GM13977 (cell line): ENCODE results near the gene ACAP1.

Experiments
- DNase-seq: peaks from one replicate; pipeline ENCODE4 v3.0.0; 2012; ENCODE audit warnings: low spot score
- CTCF ChIP-seq: IDR thresholded peaks from 2 replicates; pipeline ENCODE4 v1.5.1; 2012; ENCODE audit warnings: mild to moderate bottlenecking, control low read depth; ENCODE audit not compliant: insufficient read depth; ENCODE audit errors: extremely low read depth, missing control alignments
- in situ Hi-C: fragments of 300-500 bp; cut with MboI; formaldehyde crosslinking; loops from one replicate; pipeline ENCODE4 v1.12.0; 2022; ENCODE audit warnings: low sequenced_read_pairs, low pct_unique_long_range_greater_than_20kb, mixed read lengths, inconsistent platforms; ENCODE audit not compliant: unreplicated experiment

The ACAP1 gene

GRCh38 chr17:7292729-7293128, 43.6 kb upstream of the ACAP1 start:
- no peak for TF ChIP-seq CTCF
- DNase-seq, result peak; percentile 31
- in situ Hi-C loops, result loop anchor here (10.0 kb wide), 1 partner anchor 238 kb away; no protein-coding TSS in a partner anchor

- DNase-seq, result no peak
- no peak for TF ChIP-seq CTCF
- in situ Hi-C loops, result loop anchor here (10.0 kb wide), 1 partner anchor 238 kb away; no protein-coding TSS in a partner anchor
Measured at GRCh38 chr17:7293159-7293558, 43.2 kb upstream of the ACAP1 start.

GRCh38 chr17:7293816-7294613, 42.3 kb upstream of the ACAP1 start:
- in situ Hi-C loops, result loop anchor here (10.0 kb wide), 1 partner anchor 239 kb away; no protein-coding TSS in a partner anchor
- DNase-seq, result peak; percentile 44
- no peak for TF ChIP-seq CTCF

- in situ Hi-C loops, result loop anchor here (10.0 kb wide), 1 partner anchor 240 kb away; no protein-coding TSS in a partner anchor
- peak; percentile 95 for DNase-seq
- TF ChIP-seq CTCF, result no peak
Measured at GRCh38 chr17:7294614-7295153, 41.6 kb upstream of the ACAP1 start, which contains the start of gene YBX2. TSS of gene YBX2 (minus strand) at chr17:7294639. CDS start at chr17:7294500, 139 bp downstream.

GRCh38 chr17:7295230-7296180, 40.8 kb upstream of the ACAP1 start:
- DNase-seq, result peak; percentile 32
- in situ Hi-C loops, result loop anchor here (10.0 kb wide), 1 partner anchor 241 kb away; no protein-coding TSS in a partner anchor
- TF ChIP-seq CTCF, result no peak
